Naive B cell (primary cell): ENCODE measurements around the gene RIT2. TPM values are rescaled to one million over a fixed set of nuclear protein-coding genes. Genes with fewer than 3 reads are reported as not detected.

ENCODE experiments used
- ATAC-seq, 2 donors: fragments of 150-1000 bp; cut with Tn5 transposase; 2 replicates each; pipeline ENCODE4 v1.10.0; 2021; ENCODE audit warnings: low read depth in 2 of 2, mild to moderate bottlenecking in 2 of 2, moderate library complexity in 2 of 2
- DNase-seq: peaks from one replicate; pipeline ENCODE4 v3.0.0; 2022
- H3K27ac Mint-ChIP-seq, 6 donors: one replicate each; pipeline ENCODE4 v1.8.0; 2020 to 2022; ENCODE audit warnings: mild to moderate bottlenecking in 6 of 6, mixed read lengths in 6 of 6, moderate library complexity in 5 of 6, inconsistent platforms in 2 of 6
- H3K27me3 Mint-ChIP-seq, 3 donors: one replicate each; pipeline ENCODE4 v1.8.0; 2021 to 2022; ENCODE audit warnings: mixed read lengths in 3 of 3, mild to moderate bottlenecking in 1 of 3
- H3K36me3 Mint-ChIP-seq, 2 donors: one replicate each; pipeline ENCODE4 v1.8.0; 2020 to 2022; ENCODE audit warnings: mixed read lengths in 2 of 2, inconsistent platforms in 1 of 2, mild to moderate bottlenecking in 1 of 2
- H3K4me1 Mint-ChIP-seq, 3 donors: one replicate each; pipeline ENCODE4 v1.8.0; 2020 to 2022; ENCODE audit warnings: mixed read lengths in 3 of 3, inconsistent platforms in 1 of 3, mild to moderate bottlenecking in 1 of 3, moderate library complexity in 1 of 3
- H3K4me3 Mint-ChIP-seq, 8 donors: one replicate each; pipeline ENCODE4 v1.8.0; 2020 to 2022; ENCODE audit warnings: mild to moderate bottlenecking in 8 of 8, mixed read lengths in 8 of 8, moderate library complexity in 8 of 8, inconsistent platforms in 2 of 8
- H3K9me3 Mint-ChIP-seq, 7 donors: one replicate each; pipeline ENCODE4 v1.8.0; 2020 to 2022; ENCODE audit warnings: mixed read lengths in 7 of 7, mild to moderate bottlenecking in 5 of 7, inconsistent platforms in 2 of 7, moderate library complexity in 1 of 7
- polyA plus RNA-seq, 6 donors: library from polyadenylated mRNA; unstranded; fragments of 300-500 nt; fragmentation: Illumina TruSeq; gene quantifications; one replicate each; pipeline ENCODE4 v1.2.3, GENCODE V29; 2021; ENCODE audit warnings: low read depth in 6 of 6

RIT2 gene
- polyA plus RNA-seq, 6 donors from 2014 or later, result not detected

DNA sequence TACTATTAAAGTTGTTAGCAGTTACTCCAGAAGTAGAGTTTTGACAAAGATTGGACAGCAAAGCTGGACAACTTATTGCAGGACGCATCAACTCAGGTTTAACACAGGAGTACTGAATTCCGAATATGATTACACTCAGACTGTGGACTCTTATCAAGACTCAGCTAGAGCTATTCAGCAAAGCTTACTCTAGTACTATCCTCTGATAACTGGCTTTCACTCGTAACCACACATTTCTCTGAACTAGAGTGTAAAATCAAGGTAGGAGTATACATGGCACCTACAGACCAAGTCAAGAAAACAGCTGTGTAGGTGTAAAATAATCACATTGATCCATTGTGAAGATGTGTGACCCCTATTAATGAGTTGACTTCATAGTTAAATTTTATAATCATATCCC is 154.2 kb downstream of the RIT2 start:
- no peak overlapping the region for H3K4me3 Mint-ChIP-seq
- ATAC-seq (no peak), DNase-seq (no peak)
- H3K9me3 Mint-ChIP-seq, result no peaks in the 10 kb centered on the region
- H3K27me3 Mint-ChIP-seq, result no peaks in the 10 kb centered on the region
- H3K27ac Mint-ChIP-seq, result no peak overlapping the region
- no peaks in the 10 kb centered on the region for H3K4me1 Mint-ChIP-seq
- no peaks in the 10 kb centered on the region for H3K36me3 Mint-ChIP-seq

DNA sequence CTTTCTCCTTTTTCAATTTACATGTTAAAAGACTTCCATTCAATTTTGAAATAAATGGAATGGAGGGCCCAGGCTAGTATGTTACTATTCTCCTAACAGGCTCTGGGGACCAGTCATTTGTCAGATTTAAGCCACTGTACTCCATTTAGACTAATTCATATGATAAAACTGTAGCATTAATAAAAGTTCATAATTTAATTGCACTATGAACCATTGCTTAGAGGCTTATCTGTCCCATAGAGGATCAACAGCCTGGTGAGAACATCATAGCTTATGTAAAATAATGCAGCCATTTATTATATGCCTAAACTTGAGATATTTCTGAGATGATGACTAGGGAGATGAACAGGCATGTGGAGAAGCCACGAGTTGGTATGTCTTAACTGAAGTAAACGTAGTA is 156.0 kb downstream of the RIT2 start:
- Mint-ChIP-seq H3K27ac (no peak overlapping the region), H3K36me3 (no peaks in the 10 kb centered on the region), H3K4me1 (no peaks in the 10 kb centered on the region), H3K4me3 (no peak overlapping the region), H3K27me3 (no peaks in the 10 kb centered on the region), H3K9me3 (peaks cover 0 to 4% (median 0%) of the 10 kb centered on the region in 7 donors)
- ATAC-seq, result no peak
- DNase-seq, result no peak

DNA sequence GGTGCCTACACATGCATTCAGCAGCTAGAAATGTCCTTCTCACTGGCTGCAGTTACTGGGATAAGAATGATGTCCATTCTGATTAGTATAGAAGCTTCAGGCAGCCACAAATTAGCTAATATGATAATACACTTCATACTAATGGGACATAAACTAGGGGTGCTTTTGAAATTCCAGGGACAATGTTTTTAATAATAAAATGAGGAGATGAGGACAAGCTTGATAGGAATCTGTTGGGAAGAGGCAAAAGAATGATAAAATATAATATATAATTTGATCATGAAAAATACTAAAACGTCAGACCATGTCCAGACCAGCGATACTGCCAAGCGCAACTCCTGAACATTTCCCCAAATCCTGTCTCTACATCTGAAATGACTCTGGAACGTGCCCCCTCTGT is 157.1 kb downstream of the RIT2 start:
- Mint-ChIP-seq H3K27me3 (no peaks in the 10 kb centered on the region), H3K36me3 (no peaks in the 10 kb centered on the region), H3K4me1 (no peaks in the 10 kb centered on the region), H3K4me3 (no peak overlapping the region), H3K27ac (no peak overlapping the region), H3K9me3 (peaks cover 0 to 4% (median 0%) of the 10 kb centered on the region in 7 donors)
- ATAC-seq (no peak), DNase-seq (no peak)

DNA sequence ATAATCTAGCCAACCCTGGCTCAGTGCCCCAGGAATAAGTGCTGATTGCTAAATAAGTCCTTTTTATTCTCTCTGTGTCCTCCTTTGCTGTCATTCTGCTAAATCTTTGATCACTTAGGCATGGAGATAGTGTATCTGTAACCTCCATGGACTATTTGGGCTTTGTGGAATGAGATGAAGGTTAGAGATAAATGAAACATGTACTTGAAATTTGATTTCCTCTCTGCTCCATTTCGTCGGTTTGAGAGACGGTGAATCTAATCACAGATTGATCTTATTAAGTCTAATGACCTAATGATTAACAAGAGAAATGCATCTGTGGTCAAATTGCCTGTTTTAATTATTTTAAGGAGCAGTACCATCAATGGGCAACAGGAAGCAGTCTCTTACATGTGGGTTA is 159.2 kb downstream of the RIT2 start:
- Mint-ChIP-seq H3K27me3 (no peaks in the 10 kb centered on the region), H3K4me1 (no peaks in the 10 kb centered on the region), H3K9me3 (peaks cover 0 to 8% (median 2%) of the 10 kb centered on the region in 7 donors), H3K4me3 (no peak overlapping the region), H3K27ac (no peak overlapping the region), H3K36me3 (no peaks in the 10 kb centered on the region)
- DNase-seq, result no peak
- ATAC-seq, result no peak

DNA sequence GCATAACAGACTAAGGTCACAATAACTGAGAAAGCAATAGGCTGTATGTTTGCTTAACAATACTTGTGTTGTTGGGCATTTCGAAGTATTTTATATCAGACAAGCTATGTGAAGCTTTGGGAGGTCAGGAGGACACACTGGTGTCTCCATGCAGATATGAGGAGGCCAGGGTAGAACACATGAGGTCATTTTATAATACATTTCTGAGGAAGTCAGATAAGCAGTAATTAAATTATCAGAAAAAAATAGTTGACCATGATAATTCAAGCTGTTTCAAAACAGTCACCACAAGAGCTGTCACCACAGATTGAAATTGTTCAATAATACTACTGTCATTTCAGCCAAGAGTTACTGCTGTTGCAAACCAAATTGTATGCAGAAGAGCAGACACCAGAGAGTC is 160.6 kb downstream of the RIT2 start:
- Mint-ChIP-seq H3K4me3 (no peak overlapping the region), H3K4me1 (no peaks in the 10 kb centered on the region), H3K9me3 (peaks cover 0 to 14% (median 4%) of the 10 kb centered on the region in 7 donors), H3K27me3 (no peaks in the 10 kb centered on the region), H3K27ac (no peak overlapping the region), H3K36me3 (no peaks in the 10 kb centered on the region)
- DNase-seq (no peak), ATAC-seq (no peak)

DNA sequence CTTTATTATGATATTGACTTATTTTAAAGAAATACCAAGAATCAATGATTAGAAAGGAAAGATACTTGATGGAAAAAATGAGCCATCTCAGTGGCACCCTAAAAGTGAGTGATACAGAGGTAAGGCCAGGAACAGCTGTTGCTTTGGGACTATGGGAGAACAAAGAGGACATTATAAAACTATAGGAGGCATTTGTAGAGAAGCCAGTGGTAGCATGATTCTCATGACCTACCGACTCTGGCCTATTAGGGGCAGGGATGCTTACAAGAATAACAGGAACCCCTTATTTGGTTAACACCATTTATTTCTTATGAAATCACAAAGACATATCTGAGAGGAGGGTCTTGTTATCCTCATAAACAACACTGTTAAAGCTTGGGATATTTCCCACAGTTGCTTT is 162.2 kb downstream of the RIT2 start:
- Mint-ChIP-seq H3K4me3 (no peak overlapping the region), H3K27me3 (no peaks in the 10 kb centered on the region), H3K4me1 (no peaks in the 10 kb centered on the region), H3K27ac (no peak overlapping the region), H3K36me3 (no peaks in the 10 kb centered on the region), H3K9me3 (peaks cover 0 to 14% (median 5%) of the 10 kb centered on the region in 7 donors)
- ATAC-seq, result no peak
- no peak for DNase-seq

DNA sequence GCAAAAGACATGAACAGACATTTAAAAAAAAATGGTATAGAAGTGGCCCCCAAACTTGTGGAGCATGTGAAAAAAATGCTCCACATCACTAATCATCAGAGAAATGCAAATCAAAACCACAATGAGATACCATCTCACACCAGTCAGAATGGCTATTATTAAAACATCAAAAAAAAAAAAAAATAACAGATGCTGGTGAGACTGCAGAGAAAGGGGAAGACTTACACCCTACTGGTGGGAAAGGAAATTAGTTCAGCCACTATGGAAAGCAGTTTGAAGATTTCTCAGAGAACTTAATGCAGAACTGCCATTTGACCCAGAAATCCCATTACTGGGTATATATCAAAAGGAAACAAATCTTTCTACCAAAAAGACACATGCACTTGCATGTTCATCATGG is 164.8 kb downstream of the RIT2 start:
- Mint-ChIP-seq H3K4me3 (no peak overlapping the region), H3K27ac (no peak overlapping the region), H3K36me3 (no peaks in the 10 kb centered on the region), H3K9me3 (peaks cover 0 to 14% (median 5%) of the 10 kb centered on the region in 7 donors), H3K4me1 (no peaks in the 10 kb centered on the region), H3K27me3 (no peaks in the 10 kb centered on the region)
- no peak for ATAC-seq
- DNase-seq, result no peak

DNA sequence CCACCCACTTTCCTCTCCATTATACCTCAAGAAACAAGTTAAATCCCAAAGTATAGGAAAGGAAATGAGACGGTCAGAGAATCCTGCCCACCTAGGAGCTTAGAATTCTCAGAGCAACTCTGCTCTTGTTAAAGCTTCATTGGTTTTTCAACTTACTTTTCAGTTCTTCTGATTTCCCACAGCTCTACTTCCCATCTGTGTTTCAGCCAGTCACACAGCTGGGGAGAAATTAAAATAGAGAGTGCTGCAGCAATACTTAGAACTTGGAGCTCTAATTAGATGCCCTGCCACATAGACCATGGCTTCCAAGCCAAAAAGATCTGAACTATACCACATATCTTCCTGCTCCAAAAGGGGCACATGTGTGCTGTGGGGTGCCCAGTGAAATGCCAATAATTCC is 166.7 kb downstream of the RIT2 start:
- Mint-ChIP-seq H3K4me3 (no peak overlapping the region), H3K27me3 (no peaks in the 10 kb centered on the region), H3K4me1 (no peaks in the 10 kb centered on the region), H3K9me3 (peaks cover 0 to 11% (median 4%) of the 10 kb centered on the region in 7 donors), H3K36me3 (no peaks in the 10 kb centered on the region), H3K27ac (no peak overlapping the region)
- ATAC-seq (no peak), DNase-seq (no peak)

DNA sequence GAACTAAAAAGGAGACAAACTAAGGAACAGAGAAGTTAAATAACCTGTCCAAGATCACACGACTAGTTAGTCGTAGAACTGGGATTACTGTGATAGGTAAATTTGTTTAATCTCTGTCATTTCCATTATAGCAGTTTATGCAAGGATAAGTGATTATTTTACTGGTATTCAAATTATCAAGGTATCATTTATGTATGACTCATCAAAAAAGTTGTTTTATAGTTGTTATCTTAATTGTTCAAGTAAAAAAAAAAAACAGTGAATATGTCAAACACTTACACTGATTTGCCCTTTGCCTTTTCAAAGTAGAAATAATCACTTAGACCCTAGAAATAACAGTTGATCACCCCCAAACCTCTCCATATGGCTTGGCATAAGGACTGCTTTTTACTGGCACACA is 173.6 kb downstream of the RIT2 start:
- H3K27ac Mint-ChIP-seq, result no peak overlapping the region
- no peaks in the 10 kb centered on the region for H3K4me1 Mint-ChIP-seq

DNA sequence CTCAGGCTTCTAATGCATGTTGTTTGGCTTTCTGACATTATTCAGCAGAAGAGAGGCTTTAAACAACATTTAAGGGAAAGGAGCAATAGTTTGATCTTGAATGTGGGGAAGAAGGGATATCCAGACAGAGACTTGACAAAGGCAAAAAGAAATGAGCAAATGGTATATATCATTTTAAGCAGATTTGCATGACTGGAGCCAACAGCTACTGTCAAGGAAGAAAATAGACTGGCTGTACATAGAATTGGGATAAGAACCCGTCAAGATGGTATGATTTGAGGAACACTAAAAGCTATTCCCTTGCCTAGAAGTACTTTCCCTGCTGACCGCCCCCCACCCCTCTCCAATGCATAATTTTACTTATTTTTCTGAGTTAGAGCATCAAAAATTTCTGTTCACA is 174.5 kb downstream of the RIT2 start:
- Mint-ChIP-seq H3K27ac (no peak overlapping the region), H3K4me1 (no peaks in the 10 kb centered on the region), H3K4me3 (no peak overlapping the region), H3K36me3 (no peaks in the 10 kb centered on the region), H3K9me3 (peaks cover 0 to 13% (median 2%) of the 10 kb centered on the region in 7 donors), H3K27me3 (no peaks in the 10 kb centered on the region)
- ATAC-seq (no peak), DNase-seq (no peak)

More for the DNA sequence above, 173.6 kb downstream of the RIT2 start:
- no peaks in the 10 kb centered on the region for H3K27me3 Mint-ChIP-seq
- H3K36me3 Mint-ChIP-seq, result no peaks in the 10 kb centered on the region
- no peak for DNase-seq
- H3K9me3 Mint-ChIP-seq, result peaks cover 0 to 13% (median 2%) of the 10 kb centered on the region in 7 donors
- no peak for ATAC-seq
- H3K4me3 Mint-ChIP-seq, result no peak overlapping the region

DNA sequence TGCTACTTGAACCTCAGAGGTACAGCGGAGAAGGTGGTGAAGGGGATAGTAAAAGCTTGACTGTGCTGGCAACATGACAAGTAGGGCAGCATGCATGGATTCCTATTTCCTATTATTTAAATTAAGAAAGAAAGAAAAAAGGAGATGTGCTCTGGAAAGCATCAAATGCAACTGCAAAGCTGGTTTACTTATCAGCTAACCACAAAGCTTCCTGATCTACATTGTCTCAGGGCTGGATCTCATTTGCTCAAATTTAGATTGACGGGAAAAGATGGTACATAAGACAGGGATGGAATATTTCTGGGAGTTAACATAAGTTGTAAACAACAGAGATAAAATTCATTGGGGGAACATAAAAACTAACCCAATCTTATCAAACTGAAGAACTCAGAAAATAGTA is 178.0 kb downstream of the RIT2 start:
- H3K27ac Mint-ChIP-seq, result no peak overlapping the region
- H3K36me3 Mint-ChIP-seq, result no peaks in the 10 kb centered on the region
- no peak overlapping the region for H3K4me3 Mint-ChIP-seq
- ATAC-seq, result no peak
- H3K4me1 Mint-ChIP-seq, result no peaks in the 10 kb centered on the region
- peaks cover 0 to 10% (median 0%) of the 10 kb centered on the region in 7 donors for H3K9me3 Mint-ChIP-seq
- H3K27me3 Mint-ChIP-seq, result no peaks in the 10 kb centered on the region
- no peak for DNase-seq

DNA sequence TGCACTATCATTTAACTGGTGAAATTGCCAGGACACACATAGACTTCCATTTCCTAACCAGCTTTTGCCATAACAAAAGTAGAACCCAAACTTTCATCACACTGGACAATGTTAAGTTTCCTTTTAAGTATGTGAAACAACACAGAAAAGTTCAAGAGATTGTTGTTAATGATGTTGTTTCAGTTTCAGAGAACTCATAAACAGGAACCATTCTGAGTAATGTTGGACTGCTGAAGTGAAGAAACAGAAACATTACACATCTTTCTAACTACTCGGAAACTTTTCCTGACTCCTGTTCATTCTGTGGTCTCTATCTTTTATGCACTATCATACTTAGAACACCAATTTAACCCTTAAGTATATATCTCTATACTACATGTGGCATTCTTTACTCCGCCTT is 179.2 kb downstream of the RIT2 start:
- Mint-ChIP-seq H3K9me3 (peaks cover 0 to 5% (median 0%) of the 10 kb centered on the region in 7 donors), H3K36me3 (no peaks in the 10 kb centered on the region), H3K27ac (no peak overlapping the region), H3K27me3 (no peaks in the 10 kb centered on the region), H3K4me3 (no peak overlapping the region), H3K4me1 (no peaks in the 10 kb centered on the region)
- DNase-seq, result no peak
- no peak for ATAC-seq

DNA sequence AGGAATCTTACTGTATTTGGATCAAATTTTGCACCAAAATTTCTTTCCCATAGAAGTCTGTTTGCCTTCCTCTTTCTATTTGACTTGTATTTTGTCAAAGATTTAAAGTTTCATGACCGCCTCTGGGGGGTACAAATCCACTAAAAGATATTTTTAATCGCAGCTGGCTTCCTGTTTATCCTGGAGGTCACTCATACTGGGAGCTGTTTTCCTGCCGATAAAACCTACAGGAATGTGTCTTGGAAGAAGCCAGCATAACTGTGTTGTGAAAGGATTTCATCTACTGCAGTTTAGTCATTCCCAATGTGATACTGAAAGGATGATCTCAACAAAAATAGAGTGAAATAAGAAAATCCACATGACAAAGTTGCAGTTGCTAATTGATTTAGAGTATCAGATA is 184.0 kb downstream of the RIT2 start:
- Mint-ChIP-seq H3K36me3 (no peaks in the 10 kb centered on the region), H3K27ac (no peak overlapping the region), H3K4me3 (no peak overlapping the region), H3K4me1 (no peaks in the 10 kb centered on the region), H3K9me3 (peaks cover 0 to 4% (median 0%) of the 10 kb centered on the region in 7 donors), H3K27me3 (no peaks in the 10 kb centered on the region)
- ATAC-seq (no peak), DNase-seq (no peak)

DNA sequence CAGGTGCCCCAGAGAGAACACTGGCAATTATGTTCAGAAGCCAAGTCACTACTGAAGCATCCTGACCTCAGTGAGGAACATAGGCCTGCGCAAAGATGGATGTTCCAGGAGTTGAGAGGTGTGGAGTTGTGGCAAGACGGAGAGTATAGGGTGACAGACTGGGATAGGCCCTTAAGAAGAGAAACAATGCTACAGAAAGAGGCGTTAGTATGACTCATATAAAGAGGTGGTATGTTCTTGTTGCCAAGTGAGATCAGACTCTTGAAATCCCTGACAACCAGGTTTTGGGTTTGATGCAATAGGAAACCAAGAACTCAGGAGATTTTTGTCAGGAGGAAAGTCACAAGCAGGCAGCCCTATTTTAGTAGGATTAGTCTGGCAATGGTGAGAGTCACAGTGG is 185.6 kb downstream of the RIT2 start:
- no peaks in the 10 kb centered on the region for H3K4me1 Mint-ChIP-seq
- H3K27me3 Mint-ChIP-seq, result no peaks in the 10 kb centered on the region
- H3K4me3 Mint-ChIP-seq, result no peak overlapping the region
- no peaks in the 10 kb centered on the region for H3K36me3 Mint-ChIP-seq
- ATAC-seq (no peak), DNase-seq (no peak)
- no peak overlapping the region for H3K27ac Mint-ChIP-seq
- H3K9me3 Mint-ChIP-seq, result peaks cover 0 to 4% (median 0%) of the 10 kb centered on the region in 7 donors

DNA sequence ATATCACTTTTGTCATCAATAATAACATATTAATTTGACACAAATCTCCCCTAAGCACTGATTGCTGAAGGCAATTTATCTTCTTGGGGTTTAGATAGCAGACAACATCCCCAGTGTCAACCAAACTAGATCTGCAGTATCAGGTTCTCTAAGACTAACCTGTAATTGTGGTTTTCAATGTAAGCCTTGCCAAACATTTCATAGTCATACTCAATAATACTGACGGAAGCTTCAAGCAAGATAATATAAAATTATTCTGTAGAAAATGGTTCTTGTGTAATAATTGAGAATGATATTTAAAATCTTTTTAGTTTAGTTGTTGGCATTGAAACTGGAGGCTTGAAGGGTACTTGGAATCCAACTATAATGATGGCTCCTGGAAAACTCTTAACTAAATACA is 186.3 kb downstream of the RIT2 start:
- Mint-ChIP-seq H3K27ac (no peak overlapping the region), H3K4me3 (no peak overlapping the region), H3K9me3 (peaks cover 0 to 4% (median 0%) of the 10 kb centered on the region in 7 donors), H3K27me3 (no peaks in the 10 kb centered on the region), H3K36me3 (no peaks in the 10 kb centered on the region), H3K4me1 (no peaks in the 10 kb centered on the region)
- DNase-seq (no peak), ATAC-seq (no peak)
